Measurements from ENCODE around the gene ST6GAL1.

The ST6GAL1 gene

GRCh38 chr3:187011915-187012314 lies 81.6 kb downstream of the ST6GAL1 start:
- TF ChIP-seq RAD21 (IDR thresholded peaks at IDR 0.05; ENCODE audit: low read depth) (no peak), YY1 (IDR thresholded peaks at IDR 0.05; ENCODE audit: low read depth) (no peak), ZBTB7A (IDR thresholded peaks at IDR 0.05; ENCODE audit: low read depth) (no peak), NFIC (IDR thresholded peaks at IDR 0.05) (no peak), TCF12 (IDR thresholded peaks at IDR 0.05; ENCODE audit: low read depth) (no peak), CREB1 (IDR thresholded peaks at IDR 0.05; ENCODE audit: low read depth) (no peak), EP300 (IDR thresholded peaks at IDR 0.05; ENCODE audit: borderline replicate concordance) (no peak), CEBPB (IDR thresholded peaks at IDR 0.05) (no peak), TAF1 (IDR thresholded peaks at IDR 0.05; ENCODE audit: low read depth) (no peak), TEAD4 (IDR thresholded peaks at IDR 0.05) (no peak)
- TF ChIP-seq, protein P1, sequence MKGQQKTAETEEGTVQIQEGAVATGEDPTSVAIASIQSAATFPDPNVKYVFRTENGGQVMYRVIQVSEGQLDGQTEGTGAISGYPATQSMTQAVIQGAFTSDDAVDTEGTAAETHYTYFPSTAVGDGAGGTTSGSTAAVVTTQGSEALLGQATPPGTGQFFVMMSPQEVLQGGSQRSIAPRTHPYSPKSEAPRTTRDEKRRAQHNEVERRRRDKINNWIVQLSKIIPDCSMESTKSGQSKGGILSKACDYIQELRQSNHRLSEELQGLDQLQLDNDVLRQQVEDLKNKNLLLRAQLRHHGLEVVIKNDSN (IDR thresholded peaks at IDR 0.05): no peak

- TF ChIP-seq, protein P1 (IDR thresholded peaks at IDR 0.05): no peak
- no peak for TF ChIP-seq EGR1 (IDR thresholded peaks at IDR 0.05)
- no peak for TF ChIP-seq TAF1 (IDR thresholded peaks at IDR 0.05; ENCODE audit: low read depth)
- TF ChIP-seq EP300 (IDR thresholded peaks at IDR 0.05; ENCODE audit: borderline replicate concordance): no peak
- no peak for TF ChIP-seq NFIC (IDR thresholded peaks at IDR 0.05)
- no peak for TF ChIP-seq CEBPB (IDR thresholded peaks at IDR 0.05)
- TF ChIP-seq FOXM1 (IDR thresholded peaks at IDR 0.05; ENCODE audit: borderline replicate concordance, low read depth): no peak
- TF ChIP-seq, protein P2, sequence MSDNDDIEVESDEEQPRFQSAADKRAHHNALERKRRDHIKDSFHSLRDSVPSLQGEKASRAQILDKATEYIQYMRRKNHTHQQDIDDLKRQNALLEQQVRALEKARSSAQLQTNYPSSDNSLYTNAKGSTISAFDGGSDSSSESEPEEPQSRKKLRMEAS (IDR thresholded peaks at IDR 0.05): no peak
- no peak for TF ChIP-seq TEAD4 (IDR thresholded peaks at IDR 0.05)
- no peak for TF ChIP-seq REST (IDR thresholded peaks at IDR 0.05; ENCODE audit: low read depth)
- TF ChIP-seq CREB1 (IDR thresholded peaks at IDR 0.05; ENCODE audit: low read depth): no peak
- TF ChIP-seq YY1 (IDR thresholded peaks at IDR 0.05; ENCODE audit: low read depth): no peak
- no peak for TF ChIP-seq ZBTB7A (IDR thresholded peaks at IDR 0.05; ENCODE audit: low read depth)
- no peak for TF ChIP-seq RAD21 (IDR thresholded peaks at IDR 0.05; ENCODE audit: low read depth)
- TF ChIP-seq TCF12 (IDR thresholded peaks at IDR 0.05; ENCODE audit: low read depth): no peak
These were observed 82.3 kb downstream of the ST6GAL1 start for GRCh38 chr3:187012609-187013051.

GRCh38 chr3:187013159-187013716 lies 82.9 kb downstream of the ST6GAL1 start:
- no peak for TF ChIP-seq EP300 (IDR thresholded peaks at IDR 0.05; ENCODE audit: borderline replicate concordance)
- TF ChIP-seq ZBTB7A (IDR thresholded peaks at IDR 0.05; ENCODE audit: low read depth): no peak
- no peak for TF ChIP-seq NFIC (IDR thresholded peaks at IDR 0.05)
- no peak for TF ChIP-seq FOXM1 (IDR thresholded peaks at IDR 0.05; ENCODE audit: borderline replicate concordance, low read depth)
- no peak for TF ChIP-seq CREB1 (IDR thresholded peaks at IDR 0.05; ENCODE audit: low read depth)

DNA sequence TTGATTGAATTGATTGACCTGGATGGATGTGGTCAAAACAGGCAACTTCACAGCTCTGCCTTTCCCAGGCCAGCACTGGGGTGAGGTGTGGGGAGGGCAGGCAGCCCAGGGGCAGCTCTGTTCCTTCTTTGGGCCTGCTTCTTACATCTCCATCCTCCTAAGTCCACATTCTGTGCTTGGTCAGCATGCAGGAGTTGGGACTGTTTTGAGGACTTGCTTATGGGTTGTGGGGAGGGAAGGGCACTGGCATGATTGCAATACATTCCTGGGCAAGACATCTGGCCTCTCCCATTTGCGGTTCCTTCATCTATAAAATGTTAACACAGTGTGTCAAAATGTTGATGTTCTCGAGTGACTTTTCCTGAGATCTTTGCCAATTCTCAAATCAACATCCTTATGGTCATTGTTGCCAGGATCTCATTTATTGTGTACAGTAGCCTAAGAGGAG lies 84.1 kb downstream of the ST6GAL1 start:
- TF ChIP-seq, protein P2 (IDR thresholded peaks at IDR 0.05): no peak
- TF ChIP-seq NFIC (IDR thresholded peaks at IDR 0.05): no peak
- TF ChIP-seq REST (IDR thresholded peaks at IDR 0.05; ENCODE audit: low read depth): no peak

GRCh38 chr3:187015903-187016638 lies 85.7 kb downstream of the ST6GAL1 start:
- TF ChIP-seq EP300 (IDR thresholded peaks at IDR 0.05; ENCODE audit: borderline replicate concordance): no peak

DNA sequence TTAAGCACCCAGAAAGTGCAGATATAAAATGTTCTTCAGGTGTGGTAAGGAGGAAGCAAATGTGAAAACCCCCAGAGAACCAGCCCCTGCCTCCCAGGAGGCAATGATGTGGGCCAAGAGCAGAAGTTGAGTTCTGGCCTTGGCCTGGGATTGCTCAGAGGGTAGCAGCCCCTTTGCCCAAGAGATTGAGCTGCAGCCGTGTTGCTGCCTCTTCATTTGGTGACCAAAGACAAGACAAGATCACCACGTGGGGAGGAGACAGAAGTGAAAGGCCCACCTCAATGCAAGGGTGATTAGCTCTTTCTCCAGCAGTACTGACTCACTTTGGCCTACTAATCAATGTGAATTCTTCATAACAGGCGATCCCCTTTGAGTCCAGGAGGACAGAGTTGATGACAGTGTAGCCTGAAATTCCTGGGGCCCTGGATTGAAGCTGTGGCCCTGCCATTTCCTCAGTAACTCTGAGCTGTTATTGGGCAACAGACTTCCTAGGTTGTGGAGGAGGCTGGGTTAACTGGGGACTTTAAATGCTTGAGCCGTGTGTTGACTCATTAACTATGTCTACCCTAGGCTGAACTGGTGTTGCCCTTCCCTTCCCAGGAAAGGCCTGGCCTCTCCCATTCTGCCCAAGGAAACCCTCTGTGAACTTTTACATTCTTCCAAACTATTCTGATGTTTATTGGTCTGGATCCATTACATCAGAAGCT lies 86.5 kb downstream of the ST6GAL1 start:
- TF ChIP-seq EP300 (IDR thresholded peaks at IDR 0.05; ENCODE audit: borderline replicate concordance) (no peak), ZBTB7A (IDR thresholded peaks at IDR 0.05; ENCODE audit: low read depth) (no peak), TAF1 (IDR thresholded peaks at IDR 0.05; ENCODE audit: low read depth) (no peak), NFIC (IDR thresholded peaks at IDR 0.05) (no peak), REST (IDR thresholded peaks at IDR 0.05; ENCODE audit: low read depth) (no peak), TEAD4 (IDR thresholded peaks at IDR 0.05) (no peak), CEBPB (IDR thresholded peaks at IDR 0.05) (no peak), CREB1 (IDR thresholded peaks at IDR 0.05; ENCODE audit: low read depth) (no peak)
- TF ChIP-seq, protein P1 (IDR thresholded peaks at IDR 0.05): no peak
- TF ChIP-seq, protein P2 (IDR thresholded peaks at IDR 0.05): no peak

Measured in Ishikawa (cell line).